Skeletal muscle cell (primary cell): ENCODE results near the gene FCAMR.

Source experiments
- DNase-seq: peaks from one replicate; pipeline ENCODE4 v3.0.0-alpha.2; 2010; ENCODE audit warnings: low read depth
- H3K4me3 ChIP-seq: 2 replicates; pipeline ENCODE4 v1.5.1; 2011; ENCODE audit warnings: low read depth, mild to moderate bottlenecking, control low read depth, low read length, moderate library complexity

The FCAMR gene

DNA sequence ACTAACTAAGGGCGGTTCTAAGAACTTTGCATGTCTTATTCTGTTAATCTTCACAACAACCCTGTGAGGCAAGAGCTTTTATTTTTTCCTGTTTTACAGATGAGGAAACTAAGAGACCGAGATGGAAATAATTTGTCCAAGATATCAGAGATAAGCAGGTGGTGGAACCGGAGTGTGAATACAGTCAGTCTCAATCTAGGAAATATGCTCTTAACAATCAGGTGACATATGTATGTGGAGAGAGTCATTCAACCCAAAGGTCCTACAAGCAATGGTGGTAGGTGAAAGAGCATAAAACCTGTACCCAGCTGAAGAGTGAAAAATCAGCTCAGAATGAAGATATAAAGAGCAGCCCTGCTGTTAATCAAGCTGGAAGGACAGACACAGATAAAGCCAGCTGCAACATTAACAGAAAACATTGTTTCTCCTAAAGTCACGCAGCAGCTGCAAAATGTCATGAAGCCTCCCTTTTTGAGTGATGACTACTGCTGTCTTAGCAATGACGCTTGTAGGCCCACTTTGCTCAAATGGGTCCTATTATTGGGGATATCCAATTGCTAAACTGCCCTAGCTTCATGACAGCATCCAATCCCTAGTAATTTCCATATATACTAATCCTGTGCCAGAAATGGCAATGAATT is 30.5 kb upstream of the FCAMR start:
- H3K4me3 ChIP-seq = no peak overlapping the region
- no peak for DNase-seq

DNA sequence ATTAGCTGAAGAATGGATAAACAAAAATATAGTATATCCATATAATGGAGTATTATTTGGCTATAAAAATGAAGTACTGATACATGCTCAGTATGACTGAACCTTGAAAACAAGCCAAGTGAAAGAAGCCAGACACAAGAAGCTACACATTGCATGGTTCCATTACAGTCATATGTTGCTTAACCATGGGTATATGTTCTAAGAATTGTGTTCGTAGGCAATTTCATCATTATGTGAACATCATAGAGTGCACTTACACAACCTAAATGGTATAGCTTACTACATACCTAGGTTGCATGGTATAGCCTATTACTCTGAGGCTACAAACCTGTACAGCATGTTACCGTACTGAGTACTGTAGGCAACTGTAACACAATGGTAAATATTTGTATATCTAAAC is 28.6 kb upstream of the FCAMR start:
- no peak for DNase-seq
- no peak overlapping the region for H3K4me3 ChIP-seq

DNA sequence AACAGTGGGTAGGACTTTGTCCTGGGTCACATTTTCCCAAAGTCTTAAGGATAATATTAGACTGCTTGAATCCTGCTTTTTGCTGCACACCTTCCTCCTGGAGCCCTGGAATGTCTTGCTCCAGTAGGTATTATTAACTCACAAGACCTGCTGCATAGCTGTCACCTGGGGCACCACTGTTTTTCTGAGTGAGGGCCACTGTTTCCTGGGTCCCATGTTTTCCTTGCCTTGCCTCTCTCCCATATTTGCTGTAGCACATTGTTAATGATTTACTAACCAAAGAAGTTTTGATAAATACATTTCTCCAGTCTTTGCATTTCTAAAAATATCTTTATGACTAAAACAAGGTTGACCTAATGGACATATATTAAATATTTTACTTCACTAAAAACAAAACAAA is 22.5 kb upstream of the FCAMR start:
- no peak overlapping the region for H3K4me3 ChIP-seq
- no peak for DNase-seq

DNA sequence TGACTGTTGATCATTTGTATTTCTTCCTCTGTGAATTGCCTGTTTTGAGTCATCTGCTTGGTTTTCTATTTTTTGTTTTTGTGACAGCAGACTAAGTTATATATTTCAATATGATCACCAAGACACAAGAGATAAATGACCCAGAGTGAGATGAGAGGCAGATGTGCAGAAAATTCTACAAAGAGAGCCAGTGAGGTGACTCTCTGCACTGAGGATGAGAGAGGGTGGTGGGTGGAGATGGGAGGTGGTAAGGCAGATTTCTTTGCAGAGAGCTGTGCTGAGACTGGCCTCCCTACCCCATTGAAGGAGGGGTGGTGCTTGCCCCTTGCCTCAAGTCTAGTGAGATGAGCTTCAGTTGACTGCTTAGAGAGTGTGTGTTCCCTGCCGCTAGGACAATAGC is 17.6 kb upstream of the FCAMR start:
- H3K4me3 ChIP-seq = no peak overlapping the region
- DNase-seq = no peak

DNA sequence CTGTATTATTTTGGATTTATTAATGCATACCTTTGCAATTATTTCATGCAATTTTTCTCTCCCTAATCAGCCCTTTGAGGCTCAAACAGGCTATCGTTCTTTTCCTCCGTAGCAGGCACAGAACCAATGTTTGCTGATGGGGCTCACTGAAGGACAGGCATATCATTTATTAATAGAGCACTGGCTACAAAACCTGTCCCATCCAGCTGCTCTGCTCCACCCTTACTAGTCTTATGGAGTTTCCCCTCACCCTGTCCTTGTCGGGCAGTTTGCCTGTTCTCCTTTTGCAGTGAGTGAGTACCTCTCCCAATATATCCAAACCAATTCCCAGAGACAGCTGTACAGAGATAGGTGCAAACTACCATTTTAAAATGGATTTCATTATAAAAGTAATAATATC is 16.6 kb upstream of the FCAMR start:
- H3K4me3 ChIP-seq = no peak overlapping the region
- DNase-seq = no peak

DNA sequence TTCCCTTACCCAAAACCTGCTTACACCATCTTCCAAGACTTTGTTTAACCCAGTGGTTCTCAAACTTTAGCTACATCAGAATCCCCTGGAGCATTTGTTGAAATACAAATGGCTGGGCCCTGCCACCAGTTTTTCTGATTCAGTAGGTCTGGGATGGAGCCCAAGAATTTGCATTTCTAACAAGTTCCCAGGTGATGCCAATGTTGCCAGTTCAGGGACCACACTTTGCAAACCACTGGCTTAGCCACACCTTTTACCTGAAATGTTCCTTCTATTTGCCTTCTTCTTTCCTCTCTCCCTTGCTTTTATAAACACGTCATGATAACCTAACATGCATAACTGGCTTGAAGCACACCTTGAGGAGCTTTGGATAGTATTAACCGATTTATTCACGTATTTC is 16.1 kb upstream of the FCAMR start:
- no peak overlapping the region for H3K4me3 ChIP-seq
- no peak for DNase-seq

DNA sequence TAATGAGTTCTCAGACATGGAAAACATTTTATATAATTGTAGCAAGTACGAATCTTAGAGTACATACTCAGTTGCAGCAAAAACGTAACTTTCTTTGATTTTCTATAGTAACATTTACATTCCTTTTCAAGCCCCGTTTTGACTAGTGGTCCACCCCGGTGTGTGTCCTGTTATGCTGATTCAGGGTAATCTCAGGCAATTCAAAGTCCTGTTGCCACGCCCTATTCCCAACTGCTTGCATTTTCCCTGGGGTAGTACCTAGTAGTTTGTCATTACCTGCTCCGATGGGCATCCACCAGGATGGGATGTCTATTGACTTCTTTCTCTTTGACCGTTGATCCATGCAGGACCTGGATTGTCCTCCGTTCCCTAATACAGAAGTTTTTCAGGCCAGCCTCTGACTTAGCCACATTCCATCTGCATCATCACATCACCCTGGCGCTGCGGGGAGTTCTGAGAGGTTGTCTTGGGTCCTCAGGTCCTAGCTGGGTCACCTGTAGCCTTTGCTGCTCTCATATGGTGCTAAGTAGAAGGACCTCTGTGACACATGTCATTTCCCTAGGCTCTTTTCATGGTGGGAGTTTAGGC is 15.0 kb upstream of the FCAMR start:
- DNase-seq = no peak
- no peak overlapping the region for H3K4me3 ChIP-seq

DNA sequence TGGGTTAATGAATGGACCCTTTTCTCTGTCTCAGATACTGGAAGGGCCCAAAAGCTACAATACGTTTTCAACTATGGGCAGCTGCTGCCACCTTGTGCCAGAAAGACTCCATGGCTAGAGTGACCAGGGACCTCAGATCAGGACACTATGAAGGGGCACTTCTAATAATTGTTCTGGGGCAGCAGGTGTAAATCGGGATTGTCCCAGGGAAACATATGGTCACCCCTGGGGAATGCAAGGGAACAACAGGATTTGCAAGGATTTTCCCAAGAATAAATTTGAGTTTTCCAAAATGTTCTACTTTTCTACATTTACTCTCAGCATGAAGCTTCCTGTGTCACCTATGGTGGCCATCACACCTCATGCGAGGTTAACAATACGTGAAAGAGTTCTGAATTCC is 12.0 kb upstream of the FCAMR start:
- no peak overlapping the region for H3K4me3 ChIP-seq
- DNase-seq = no peak

DNA sequence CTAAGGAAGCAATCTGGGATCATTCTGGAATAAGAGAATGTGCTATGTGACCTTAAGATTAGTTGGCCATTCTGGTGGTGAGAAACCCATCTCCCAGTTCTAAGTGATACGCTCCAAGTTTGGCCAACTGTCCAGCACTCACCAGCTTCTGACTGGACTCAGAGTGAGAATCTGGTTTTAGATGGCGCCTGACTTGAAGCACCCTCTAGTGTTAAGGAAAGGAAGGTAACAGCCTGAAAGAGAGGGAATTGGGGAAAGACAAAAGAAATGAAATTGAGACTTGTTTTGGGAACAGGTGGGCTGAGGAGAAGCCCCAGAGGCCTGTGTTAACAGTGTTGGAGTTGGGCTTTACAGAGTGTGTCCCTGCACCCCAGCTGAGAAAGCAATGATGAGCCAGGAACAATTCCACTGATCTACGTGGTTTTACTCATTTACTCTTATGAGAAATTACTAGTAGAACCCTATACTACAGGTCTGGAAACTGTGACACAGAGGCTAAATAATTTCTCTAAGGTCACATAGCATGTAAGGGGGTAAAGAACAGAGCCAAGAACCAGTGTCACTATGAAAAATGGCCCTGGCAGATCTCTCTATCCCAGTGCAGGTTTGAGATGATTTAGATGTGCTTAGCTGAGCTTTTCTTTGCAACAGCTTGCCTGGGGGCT is 9.3 kb upstream of the FCAMR start:
- H3K4me3 ChIP-seq = no peak overlapping the region
- no peak for DNase-seq

DNA sequence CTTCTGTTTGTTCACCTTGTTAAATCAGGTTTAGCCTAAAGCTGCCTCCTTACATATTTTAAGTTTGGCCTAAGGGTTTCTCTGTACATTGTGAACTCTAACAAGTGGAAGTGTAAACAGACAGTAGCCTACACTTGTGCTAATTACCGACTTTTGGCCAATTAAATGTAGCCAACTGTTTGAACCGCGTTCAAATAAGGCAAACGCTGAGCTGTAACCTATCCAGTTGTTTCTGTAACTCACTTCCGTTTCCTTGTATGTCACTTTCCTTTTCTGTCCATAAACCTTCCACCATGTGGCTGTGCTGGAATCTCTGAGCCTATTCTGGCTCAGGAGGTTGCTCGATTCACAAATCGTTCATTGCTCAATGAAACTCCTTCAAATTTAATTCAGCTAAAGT is 8.0 kb upstream of the FCAMR start:
- no peak for DNase-seq
- no peak overlapping the region for H3K4me3 ChIP-seq

DNA sequence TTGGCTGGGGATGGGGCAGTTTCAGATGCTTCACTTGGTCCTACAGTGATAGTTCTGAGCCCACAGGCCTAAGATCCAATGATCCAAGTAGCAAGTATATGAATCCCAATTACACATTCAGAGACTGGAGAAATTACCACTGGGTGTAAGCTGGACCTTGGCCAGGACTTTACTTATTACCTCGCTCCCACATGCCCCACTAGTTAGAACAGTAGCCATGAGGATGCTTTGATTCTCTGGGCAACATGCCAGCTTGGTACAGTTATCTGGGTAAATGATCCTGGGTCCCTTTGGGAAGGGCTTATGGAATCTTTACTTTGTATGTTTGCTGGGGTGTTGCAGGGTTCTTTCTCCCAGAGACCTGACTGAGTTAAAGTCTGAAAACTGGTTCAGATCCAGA is 5.0 kb upstream of the FCAMR start:
- no peak overlapping the region for H3K4me3 ChIP-seq
- DNase-seq = no peak

DNA sequence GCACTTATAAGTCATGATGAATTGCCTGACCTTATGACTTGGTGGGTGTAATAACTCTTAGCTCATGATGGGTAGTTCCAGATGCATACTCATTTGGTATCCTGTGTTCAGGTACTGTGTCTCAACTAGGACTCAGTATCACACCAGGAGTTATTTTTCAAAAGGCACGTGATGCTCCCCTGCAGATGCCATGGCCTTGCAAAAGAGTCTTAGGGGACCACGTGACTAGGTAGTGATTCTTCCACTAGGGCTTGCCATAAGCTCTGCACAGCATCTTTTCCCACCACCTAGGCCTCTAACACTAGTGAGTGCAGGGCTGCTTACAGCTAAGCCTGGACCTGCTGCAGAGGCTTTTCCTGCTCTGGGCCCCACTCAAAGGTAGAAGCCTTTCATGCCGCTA is 3.9 kb upstream of the FCAMR start:
- H3K4me3 ChIP-seq = no peak overlapping the region
- DNase-seq = no peak

DNA sequence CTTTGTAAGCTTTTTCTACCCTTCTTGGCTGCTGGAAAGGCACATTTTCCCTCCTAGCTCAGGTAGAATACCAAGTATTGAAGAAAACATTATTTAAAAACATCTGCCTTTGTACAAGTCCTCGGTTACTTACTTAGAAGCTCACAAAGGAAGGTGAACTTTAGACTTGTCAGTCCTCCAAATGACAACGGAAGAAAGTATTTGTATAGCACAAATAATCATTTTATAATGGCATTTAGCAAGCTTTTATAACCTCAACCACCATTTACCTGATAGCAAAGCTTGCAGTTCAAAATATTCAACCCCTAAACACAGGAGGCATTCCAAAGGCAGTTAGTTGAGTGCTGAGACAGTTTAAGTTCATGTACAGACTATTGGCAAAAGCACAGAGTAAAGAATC is 2.5 kb upstream of the FCAMR start:
- DNase-seq = no peak
- no peak overlapping the region for H3K4me3 ChIP-seq

DNA sequence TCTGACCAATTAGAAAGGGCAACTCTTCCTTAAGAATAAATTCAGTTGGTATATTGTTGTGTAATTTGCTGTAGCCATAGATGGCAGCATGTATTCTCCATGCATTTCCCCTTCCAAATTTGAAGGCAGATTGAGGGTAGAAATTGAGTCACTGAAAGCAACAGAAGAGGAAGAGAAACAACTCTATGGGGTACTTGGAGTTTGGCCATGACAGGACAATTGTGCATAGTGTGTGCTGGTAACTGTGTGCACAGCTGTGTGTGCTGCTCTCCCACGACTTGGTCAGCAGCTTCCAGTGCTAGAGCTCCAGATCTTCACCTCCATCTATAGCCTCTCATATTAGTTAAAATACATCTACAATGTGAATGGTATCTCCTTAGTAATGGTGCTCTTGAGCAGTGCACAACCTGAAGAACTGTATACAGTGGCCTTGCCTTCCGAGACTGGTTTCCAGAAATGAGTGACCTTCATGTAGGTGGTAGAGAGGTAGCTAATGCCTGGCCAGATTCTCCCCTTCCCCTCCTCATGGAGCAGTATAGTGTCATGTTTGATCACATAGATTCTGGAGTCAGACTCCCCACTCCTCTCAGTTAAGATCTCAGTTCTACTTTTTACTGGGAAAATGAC is 882 bp upstream of the FCAMR start:
- no peak for DNase-seq
- H3K4me3 ChIP-seq = no peak overlapping the region

DNA sequence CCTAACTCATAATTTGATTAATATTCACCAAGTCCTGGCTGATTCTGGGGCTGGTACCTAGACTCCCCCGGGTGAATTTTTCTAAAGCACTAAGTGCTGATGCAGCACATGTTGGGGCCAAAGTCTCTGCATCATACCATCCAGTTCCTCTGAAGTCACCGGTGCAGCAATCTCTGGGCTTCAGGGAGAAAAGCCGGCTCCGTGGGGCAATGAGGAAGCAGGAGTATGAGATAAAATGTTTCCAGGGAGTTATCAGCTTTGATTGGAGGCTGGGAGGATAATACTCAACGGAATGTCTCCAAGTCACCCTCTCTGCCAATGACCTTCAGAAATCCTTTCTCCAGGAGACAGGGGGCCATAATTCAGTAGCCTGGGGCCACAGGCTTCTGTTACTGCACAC is 1.2 kb downstream of the FCAMR start:
- DNase-seq = no peak

DNA sequence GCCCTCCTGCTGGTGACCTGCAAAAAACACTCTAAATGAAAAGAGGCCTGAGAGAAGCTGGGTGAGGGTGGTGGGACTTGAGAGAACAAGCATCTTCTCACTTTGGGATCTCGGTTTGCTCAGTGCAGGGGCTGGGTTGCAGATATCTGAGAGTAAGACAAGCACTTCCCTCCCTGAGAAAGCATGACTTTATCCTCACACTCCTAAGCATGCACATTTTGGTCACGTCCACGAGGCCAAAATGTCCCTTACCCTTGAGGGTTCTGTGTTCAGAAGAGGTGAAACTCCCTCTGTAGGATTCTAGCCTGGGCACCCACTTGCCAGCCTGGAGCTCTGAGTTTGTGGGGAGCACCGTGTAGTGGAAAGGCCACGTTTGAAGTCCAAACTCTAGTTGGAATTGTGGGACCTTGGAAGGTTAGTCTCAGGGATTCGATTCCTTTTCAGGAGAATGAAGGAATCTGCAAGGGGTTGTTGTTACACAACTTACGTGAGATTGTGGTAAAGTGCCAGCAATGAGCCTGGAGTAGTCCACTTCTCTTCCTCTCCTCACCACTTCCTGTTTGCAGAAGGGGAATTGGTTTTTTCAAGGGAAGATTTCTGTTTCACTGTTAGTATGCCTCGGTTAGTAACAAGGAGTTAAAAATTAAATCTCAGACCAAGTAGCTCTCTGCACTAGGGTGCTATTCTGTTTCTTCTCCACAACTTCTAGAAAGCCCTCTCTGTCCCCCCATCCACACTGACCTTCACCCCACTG is 3.0 kb downstream of the FCAMR start:
- no peak overlapping the region for H3K4me3 ChIP-seq
- DNase-seq = no peak

More for the DNA sequence above, 1.2 kb downstream of the FCAMR start:
- no peak overlapping the region for H3K4me3 ChIP-seq

DNA sequence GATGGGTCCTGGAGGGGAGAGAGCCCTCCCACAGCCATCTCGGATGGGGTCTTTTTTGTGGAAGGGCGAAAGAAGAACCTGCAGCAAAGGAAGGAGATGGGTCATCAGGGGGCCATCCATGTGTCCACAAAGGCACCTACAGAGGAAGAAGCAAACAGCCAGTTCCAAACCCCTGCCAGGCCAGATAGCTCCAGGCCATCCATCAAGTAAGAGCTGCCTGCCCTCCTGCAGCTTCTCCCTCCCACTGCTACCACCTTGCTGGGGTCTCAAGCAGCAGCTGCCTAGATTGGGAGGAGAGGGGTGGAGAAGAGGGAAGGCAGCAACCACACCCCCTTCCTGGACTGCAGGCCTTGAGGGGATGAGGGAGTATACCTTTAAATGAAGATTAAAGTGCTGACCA is 4.5 kb downstream of the FCAMR start:
- no peak for DNase-seq
- H3K4me3 ChIP-seq = no peak overlapping the region

DNA sequence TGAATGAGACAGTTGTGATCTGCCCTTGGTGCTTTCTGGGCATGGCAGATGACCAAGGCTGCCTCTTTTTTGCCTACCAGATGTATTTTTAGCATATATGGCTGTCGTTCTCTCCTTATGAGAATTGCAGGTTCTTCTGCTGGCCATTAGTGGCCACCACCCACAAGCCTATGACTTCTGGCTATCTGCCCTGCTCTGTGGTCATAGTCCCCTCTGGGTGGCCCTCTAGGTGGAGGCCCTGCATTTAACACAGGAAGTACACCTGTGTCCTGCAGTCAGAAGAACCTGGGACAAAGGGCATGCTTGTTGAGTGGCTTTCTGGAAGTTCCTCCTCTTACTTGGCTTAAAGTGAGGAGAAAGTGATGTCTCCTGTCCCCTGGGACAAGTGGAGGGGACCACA is 6.5 kb downstream of the FCAMR start:
- no peak overlapping the region for H3K4me3 ChIP-seq
- DNase-seq = no peak

DNA sequence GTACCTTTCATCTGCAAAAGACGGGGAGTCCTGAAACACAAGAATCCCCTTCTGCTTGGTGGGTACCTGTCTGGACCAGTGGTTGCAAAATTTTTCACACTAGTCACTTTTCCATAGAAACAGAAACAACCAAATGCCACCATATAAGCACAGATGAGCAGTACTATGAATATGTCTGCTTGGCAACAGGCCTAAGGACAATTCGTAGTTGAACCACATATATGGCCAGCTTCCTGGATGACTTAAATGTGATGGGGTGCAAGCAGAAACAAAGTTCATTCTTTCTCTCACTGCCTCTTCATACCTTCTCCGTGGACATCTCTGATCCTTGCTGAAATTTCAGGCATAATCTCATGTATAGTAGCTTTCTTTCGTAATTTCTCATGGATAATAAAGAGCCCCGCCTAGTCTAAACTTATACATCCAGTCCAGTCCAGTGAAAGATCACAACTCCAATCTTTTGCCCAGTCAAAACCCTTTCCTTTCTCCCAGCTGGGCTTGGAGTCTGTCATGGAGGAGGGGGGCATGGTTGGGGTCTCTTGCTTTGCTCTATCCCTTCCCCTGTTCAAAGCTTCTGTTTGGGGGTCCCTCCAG is 7.0 kb downstream of the FCAMR start:
- no peak for DNase-seq
- no peak overlapping the region for H3K4me3 ChIP-seq

DNA sequence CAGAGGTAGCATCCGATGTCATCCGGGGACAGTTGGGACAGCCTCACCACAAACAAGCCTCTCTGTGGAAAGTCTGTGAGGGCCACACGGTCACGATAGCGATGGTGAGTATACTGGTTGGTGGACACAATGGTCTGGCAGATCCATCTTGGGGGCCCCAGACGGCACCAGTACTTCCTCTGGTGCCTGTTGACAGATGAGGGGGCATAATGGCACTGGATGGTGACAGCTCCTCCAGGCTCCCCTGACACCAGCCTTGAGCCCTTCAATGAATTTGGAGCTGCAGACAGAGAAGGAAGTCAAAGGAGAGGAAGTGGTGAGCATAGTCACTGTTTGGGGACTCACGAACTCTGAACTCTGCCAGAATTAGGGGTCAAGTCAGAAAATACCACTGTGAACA is 8.0 kb downstream of the FCAMR start:
- no peak for DNase-seq
- H3K4me3 ChIP-seq = no peak overlapping the region
